CD4-positive, alpha-beta T cell treated with Interleukin-4 for 4 hours (primary cell): ENCODE measurements around the gene DNAH7.
A peak's percentile ranks its signal among the peaks of the same experiment; 100 is the strongest.

Source experiments
- DNase-seq: peaks from one replicate; pipeline ENCODE4 v3.0.0-alpha.2; 2020

The DNAH7 gene

GRCh38 chr2:196076778-196077568, 8.3 kb upstream of the DNAH7 start:
- no peak for DNase-seq

GRCh38 chr2:196075196-196075595, 6.6 kb upstream of the DNAH7 start:
- DNase-seq, result no peak

GRCh38 chr2:196074631-196075030, 6.0 kb upstream of the DNAH7 start:
- DNase-seq, result no peak

- DNase-seq, result no peak
These were observed 4.9 kb upstream of the DNAH7 start for GRCh38 chr2:196073521-196073920.

GRCh38 chr2:196067088-196067382, 1.6 kb downstream of the DNAH7 start:
- no peak for DNase-seq

GRCh38 chr2:196066291-196067087, 2.1 kb downstream of the DNAH7 start:
- peak; percentile 59 for DNase-seq

- DNase-seq, result no peak
These were observed 4.9 kb downstream of the DNAH7 start for GRCh38 chr2:196063773-196064172.

DNA sequence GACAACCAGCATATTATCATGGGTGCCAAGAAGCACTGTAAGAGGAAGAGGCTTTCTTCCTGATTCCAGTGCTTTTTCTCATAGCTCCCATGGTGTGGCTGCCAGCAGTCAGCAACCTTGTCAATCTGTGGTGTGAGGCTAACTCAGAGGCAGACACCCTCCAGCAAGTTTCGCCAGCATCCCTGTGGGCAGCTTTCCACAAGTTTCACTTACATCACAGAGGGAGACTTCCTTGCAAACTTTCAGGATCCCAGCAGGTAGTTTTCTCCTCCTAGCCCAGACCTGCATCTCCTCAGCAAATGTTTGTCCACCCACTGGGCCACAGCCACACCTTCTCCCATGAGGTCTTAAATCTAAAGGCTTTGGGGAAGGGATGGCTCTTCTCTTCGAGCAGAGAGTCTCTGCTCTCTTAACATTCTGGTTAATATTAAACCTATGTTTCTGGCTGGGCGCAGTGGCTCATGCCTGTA, 9.1 kb downstream of the DNAH7 start:
- DNase-seq, result no peak

GRCh38 chr2:196054631-196055030, 14.0 kb downstream of the DNAH7 start:
- DNase-seq, result no peak

GRCh38 chr2:196046123-196046917, 22.3 kb downstream of the DNAH7 start:
- DNase-seq, result no peak

GRCh38 chr2:196041786-196042185, 26.9 kb downstream of the DNAH7 start:
- no peak for DNase-seq

GRCh38 chr2:196040218-196040617, 28.4 kb downstream of the DNAH7 start:
- DNase-seq, result no peak

GRCh38 chr2:196036442-196036841, 32.2 kb downstream of the DNAH7 start:
- no peak for DNase-seq

DNA sequence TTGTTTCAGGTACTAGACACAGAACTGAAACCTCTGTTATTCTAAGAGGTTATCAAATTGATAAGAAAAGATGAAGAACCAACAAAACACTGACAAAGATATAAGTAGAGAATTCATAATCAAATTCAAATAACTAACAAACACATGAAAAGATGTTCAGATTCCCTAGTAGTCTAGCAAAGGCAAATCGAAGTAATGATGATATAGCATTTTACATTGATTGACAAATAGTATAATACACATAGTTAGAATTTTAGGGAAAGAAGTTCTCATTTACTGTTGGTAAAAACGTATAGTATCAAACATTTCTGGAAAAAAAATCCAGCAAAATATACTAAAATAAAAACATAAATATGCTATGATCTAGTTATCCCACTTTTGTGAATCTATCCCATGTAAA, 50.6 kb downstream of the DNAH7 start:
- no peak for DNase-seq

GRCh38 chr2:196012314-196012713, 56.3 kb downstream of the DNAH7 start:
- no peak for DNase-seq

GRCh38 chr2:196000551-196000950, 68.1 kb downstream of the DNAH7 start:
- no peak for DNase-seq

- DNase-seq, result no peak
These were observed 70.6 kb downstream of the DNAH7 start for GRCh38 chr2:195998070-195998469.

- no peak for DNase-seq
These were observed 73.1 kb downstream of the DNAH7 start for GRCh38 chr2:195995499-195995898.

- no peak for DNase-seq
These were observed 75.0 kb downstream of the DNAH7 start for GRCh38 chr2:195993623-195994022.

- DNase-seq, result no peak
These were observed 82.9 kb downstream of the DNAH7 start for GRCh38 chr2:195985741-195986140.

DNA sequence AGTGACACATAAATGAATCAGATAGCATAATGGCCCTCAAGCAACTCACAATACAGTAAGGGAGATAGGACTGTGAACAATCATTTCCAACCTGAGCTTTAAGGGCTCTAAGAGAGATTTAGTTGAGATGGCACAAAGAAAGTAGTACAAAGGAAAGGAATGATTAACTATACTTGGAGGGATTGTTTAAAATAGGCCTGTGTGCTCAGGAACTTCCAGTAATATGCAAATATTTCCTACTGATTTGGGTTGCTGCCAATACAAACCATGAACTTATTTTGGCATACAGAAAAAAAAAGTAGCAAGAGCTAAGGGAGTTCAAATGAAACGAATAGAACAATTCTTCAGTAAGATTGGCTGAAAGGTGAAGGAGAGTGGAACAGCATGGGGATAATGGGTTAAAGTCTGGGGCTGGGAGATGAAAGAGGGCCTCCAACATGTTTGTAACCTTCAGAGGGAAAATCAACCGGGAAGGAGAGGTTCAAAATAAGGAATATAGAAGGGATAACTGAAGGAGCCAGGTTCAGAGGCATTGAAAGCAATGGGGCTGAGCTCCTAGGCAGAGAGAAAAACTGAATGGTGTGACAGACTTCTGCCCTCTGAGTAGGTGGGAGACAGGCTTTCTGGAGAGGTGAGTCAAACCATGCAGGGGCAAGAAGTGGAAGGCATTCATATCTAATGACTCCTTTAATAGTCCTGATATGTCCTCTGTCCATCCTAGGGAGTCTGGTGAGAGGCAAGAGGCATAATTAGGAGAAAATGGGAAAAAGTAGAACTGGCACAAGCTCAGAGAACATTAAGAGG, 83.5 kb downstream of the DNAH7 start:
- no peak for DNase-seq

DNA sequence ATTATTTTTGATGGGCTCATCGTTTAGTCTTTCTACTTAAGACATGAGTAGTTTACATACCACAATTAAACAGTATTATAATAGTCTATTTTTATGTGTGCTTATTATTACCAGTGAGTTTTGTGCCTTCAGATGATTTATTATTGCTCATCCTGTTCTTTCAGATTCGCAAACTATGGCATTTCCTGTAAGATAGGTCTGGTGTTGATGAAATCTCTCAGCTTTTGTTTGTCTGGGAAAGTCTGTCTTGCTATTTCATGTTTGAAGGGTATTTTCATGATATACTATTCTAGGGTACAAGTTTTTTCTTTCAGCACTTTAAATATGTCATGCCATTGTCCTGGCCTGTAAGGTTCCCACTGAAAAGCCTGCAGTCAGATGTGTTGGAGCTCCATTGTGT, 101.3 kb downstream of the DNAH7 start:
- no peak for DNase-seq

DNA sequence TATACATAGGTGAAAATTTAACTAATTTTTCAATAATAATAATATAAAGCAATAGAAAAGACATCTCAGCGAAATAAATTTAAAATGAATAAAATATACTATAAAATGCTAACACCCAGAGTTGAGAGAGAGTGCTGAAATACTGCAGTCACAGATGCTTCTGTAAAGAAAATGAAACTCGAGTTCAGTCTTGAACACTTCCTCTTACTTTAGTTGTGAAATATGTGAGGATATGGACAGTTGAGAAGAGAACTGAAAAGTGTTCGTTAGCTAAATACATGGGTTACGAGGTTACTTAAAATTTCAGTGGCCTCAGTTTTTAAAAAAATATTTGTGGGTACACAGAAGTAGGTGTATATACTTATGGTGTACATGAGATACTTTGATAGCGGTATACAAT, 106.8 kb downstream of the DNAH7 start:
- no peak for DNase-seq
